ENCODE data around the gene NHS.

DNA sequence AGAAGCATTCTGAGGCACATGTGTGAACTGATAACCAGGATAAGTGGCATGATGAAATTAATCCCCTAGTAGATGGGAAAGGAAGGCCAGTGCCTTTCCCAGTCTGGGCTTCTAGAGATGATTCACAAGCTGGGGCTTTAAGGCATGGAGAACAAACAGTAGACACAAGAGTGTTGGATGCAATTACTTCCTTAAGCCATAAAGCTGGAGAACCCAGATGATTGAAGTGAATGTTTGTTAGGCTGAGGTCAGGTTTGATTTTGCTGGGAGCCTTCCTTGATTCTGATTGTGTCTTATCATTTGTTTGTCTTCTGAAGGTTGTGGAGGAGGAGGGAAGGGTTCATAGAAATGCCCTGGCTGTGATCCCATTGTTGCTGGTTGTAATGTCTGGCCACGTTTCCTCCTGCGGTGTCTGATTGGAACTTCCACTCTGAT, 125.2 kb downstream of the NHS start:
- TF ChIP-seq, protein P1, sequence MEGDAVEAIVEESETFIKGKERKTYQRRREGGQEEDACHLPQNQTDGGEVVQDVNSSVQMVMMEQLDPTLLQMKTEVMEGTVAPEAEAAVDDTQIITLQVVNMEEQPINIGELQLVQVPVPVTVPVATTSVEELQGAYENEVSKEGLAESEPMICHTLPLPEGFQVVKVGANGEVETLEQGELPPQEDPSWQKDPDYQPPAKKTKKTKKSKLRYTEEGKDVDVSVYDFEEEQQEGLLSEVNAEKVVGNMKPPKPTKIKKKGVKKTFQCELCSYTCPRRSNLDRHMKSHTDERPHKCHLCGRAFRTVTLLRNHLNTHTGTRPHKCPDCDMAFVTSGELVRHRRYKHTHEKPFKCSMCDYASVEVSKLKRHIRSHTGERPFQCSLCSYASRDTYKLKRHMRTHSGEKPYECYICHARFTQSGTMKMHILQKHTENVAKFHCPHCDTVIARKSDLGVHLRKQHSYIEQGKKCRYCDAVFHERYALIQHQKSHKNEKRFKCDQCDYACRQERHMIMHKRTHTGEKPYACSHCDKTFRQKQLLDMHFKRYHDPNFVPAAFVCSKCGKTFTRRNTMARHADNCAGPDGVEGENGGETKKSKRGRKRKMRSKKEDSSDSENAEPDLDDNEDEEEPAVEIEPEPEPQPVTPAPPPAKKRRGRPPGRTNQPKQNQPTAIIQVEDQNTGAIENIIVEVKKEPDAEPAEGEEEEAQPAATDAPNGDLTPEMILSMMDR (IDR thresholded peaks at IDR 0.05): no peak
- no peak for TF ChIP-seq POLR2A (IDR thresholded peaks at IDR 0.05)

Measured in thyroid gland (tissue), 4 donors.